HFFc6 (cell line): Measurements from ENCODE around the gene SYNJ1. TPM values are rescaled to one million over a fixed set of nuclear protein-coding genes. Genes with fewer than 3 reads are reported as not detected.

ENCODE experiments used
- DNase-seq: peaks from one replicate; pipeline ENCODE4 v3.0.0-alpha.2; 2018
- H3K27ac Mint-ChIP-seq: 2 replicates; pipeline ENCODE4 v1.8.0; 2020; ENCODE audit warnings: mild to moderate bottlenecking, mixed read lengths
- H3K27me3 Mint-ChIP-seq: 2 replicates; pipeline ENCODE4 v1.8.0; 2021; ENCODE audit warnings: mild to moderate bottlenecking, moderate library complexity, mixed read lengths; ENCODE audit not compliant: insufficient read depth
- H3K36me3 Mint-ChIP-seq: 2 replicates; pipeline ENCODE4 v1.8.0; 2021; ENCODE audit warnings: low read depth, mixed read lengths
- H3K4me1 Mint-ChIP-seq: 2 replicates; pipeline ENCODE4 v1.8.0; 2020; ENCODE audit warnings: low read depth, mixed read lengths
- H3K4me3 Mint-ChIP-seq: 2 replicates; pipeline ENCODE4 v1.8.0; 2020; ENCODE audit warnings: mild to moderate bottlenecking, moderate library complexity, mixed read lengths
- H3K9me3 Mint-ChIP-seq: 2 replicates; pipeline ENCODE4 v1.8.0; 2020; ENCODE audit warnings: mild to moderate bottlenecking, mixed read lengths
- total RNA-seq, 6 experiments: library from RNA; stranded (reverse); fragmentation: NEBNext Ultra II Directional; extraction: Animal tissue kit (Norgen Biotek cat#: 25700); gene quantifications; 2 replicates in 1 of 6; 3 replicates in 5 of 6; pipeline ENCODE4 v1.2.3, GENCODE V29; 2021
- TF ChIP-seq, protein P1 (sequence below): fragments of 200-600 bp; sonication (generic); IDR thresholded peaks from 2 replicates; pipeline ENCODE4 v1.5.0; 2021; ENCODE audit warnings: antibody characterized with exemption, mild to moderate bottlenecking

SYNJ1 gene
- total RNA-seq, 6 experiments from 2014 or later, result 14.3 to 17.9 (median 15.6) TPM

DNA sequence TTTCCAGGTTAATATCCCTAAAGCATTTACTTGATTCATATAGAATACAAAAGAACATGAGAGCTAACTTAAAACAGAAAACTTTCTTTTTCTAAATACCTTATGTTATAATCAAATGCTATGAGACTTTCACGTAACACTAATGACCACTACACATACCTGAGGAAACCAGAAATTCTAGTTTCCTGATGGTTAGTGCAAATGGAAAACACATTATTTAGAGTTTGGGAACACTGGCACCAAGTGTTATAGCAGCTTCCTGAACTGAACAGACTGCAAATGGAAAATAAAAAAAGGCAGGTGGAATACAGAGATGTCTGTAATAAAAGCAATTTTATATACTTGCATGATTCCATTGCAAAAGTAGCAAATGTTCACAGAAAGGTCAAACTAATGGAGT lies 28.3 kb upstream of the SYNJ1 start:
- Mint-ChIP-seq H3K36me3 (peaks cover 31% of the 10 kb centered on the region), H3K9me3 (no peaks in the 10 kb centered on the region), H3K27ac (no peak overlapping the region), H3K4me3 (no peak overlapping the region), H3K4me1 (no peaks in the 10 kb centered on the region), H3K27me3 (no peaks in the 10 kb centered on the region)
- TF ChIP-seq, protein P1, sequence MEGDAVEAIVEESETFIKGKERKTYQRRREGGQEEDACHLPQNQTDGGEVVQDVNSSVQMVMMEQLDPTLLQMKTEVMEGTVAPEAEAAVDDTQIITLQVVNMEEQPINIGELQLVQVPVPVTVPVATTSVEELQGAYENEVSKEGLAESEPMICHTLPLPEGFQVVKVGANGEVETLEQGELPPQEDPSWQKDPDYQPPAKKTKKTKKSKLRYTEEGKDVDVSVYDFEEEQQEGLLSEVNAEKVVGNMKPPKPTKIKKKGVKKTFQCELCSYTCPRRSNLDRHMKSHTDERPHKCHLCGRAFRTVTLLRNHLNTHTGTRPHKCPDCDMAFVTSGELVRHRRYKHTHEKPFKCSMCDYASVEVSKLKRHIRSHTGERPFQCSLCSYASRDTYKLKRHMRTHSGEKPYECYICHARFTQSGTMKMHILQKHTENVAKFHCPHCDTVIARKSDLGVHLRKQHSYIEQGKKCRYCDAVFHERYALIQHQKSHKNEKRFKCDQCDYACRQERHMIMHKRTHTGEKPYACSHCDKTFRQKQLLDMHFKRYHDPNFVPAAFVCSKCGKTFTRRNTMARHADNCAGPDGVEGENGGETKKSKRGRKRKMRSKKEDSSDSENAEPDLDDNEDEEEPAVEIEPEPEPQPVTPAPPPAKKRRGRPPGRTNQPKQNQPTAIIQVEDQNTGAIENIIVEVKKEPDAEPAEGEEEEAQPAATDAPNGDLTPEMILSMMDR, result no peak
- DNase-seq, result no peak

DNA sequence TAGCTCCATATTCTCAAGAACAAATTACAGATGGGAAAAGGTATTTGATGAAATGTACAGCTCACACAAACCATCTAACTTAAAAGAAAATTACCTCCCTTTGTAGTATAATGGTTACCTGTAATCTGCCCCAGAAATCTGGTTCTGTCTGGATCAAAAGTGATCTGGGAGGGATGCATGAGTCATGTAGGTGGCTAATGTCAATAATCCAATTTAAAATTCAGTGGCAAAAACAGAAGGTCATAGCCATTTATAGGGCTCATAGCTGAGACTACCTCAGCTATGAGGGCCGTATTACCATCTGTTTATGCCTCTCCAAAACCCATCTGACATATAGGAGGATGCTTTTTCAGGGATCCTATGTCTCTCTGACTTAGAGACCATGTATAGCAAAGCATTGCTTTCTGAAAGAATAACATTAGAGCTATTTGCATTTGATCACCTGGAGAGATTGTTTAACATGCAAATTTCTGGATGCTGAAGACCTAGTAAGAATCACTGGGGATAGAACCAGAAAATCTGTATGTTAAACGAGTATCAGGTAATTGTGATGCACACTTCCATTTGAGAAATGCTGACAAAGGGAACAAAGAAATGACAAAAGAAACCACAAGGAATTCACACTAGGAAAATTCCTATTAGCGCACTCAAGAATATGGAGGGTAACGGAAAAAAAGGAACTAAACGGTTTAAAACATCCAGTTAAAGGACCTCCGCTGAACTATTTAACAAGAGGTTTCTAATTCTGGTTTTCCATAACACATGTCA lies 26.2 kb upstream of the SYNJ1 start:
- no peak overlapping the region for H3K27ac Mint-ChIP-seq
- no peaks in the 10 kb centered on the region for H3K9me3 Mint-ChIP-seq
- no peak overlapping the region for H3K4me3 Mint-ChIP-seq
- H3K4me1 Mint-ChIP-seq, result no peaks in the 10 kb centered on the region
- TF ChIP-seq, protein P1, result no peak
- H3K36me3 Mint-ChIP-seq, result peaks cover 24% of the 10 kb centered on the region
- no peak for DNase-seq
- H3K27me3 Mint-ChIP-seq, result no peaks in the 10 kb centered on the region

DNA sequence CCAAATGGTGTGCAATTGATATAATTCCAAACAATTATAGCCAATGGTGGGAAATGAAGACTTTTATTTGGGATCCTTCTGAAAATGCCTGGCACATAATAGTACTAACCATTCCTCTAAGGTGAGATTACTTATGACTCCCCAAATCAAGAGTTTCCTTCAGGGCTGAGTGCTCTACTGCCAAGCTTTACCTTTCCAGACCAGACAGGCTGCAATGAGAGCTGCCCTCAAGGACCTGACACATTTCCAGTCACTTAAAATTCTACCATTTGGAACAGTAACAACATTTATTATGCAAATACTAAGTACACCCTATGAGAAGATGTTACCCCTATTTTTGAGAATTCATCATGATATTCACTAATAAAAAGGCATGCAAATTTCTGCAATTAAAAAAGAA lies 22.6 kb upstream of the SYNJ1 start:
- Mint-ChIP-seq H3K4me3 (no peak overlapping the region), H3K4me1 (no peaks in the 10 kb centered on the region), H3K9me3 (no peaks in the 10 kb centered on the region), H3K27me3 (no peaks in the 10 kb centered on the region), H3K36me3 (peaks cover 44% of the 10 kb centered on the region), H3K27ac (no peak overlapping the region)
- TF ChIP-seq, protein P1, result no peak
- no peak for DNase-seq

DNA sequence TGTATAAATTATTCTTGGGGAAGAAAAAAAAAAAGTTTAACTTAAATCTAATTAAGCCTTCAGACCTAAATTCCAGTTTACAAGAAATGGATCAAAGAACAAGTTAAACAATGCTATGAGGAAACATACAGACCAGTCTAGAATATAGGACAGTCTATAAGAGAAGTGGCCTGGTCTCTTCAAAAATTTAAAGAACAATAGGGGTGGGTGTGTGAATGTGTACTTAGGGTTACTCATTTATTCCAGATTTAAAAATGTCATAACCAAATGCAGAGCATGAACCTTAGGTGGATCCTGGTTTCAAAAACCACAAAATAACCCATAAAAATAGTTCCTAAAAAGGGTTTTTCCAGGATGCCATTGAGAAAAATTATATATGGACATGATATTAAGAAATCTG lies 21.8 kb upstream of the SYNJ1 start:
- no peak for DNase-seq
- no peaks in the 10 kb centered on the region for H3K4me1 Mint-ChIP-seq
- H3K27me3 Mint-ChIP-seq, result no peaks in the 10 kb centered on the region
- TF ChIP-seq, protein P1, result no peak
- H3K9me3 Mint-ChIP-seq, result no peaks in the 10 kb centered on the region
- H3K27ac Mint-ChIP-seq, result no peak overlapping the region
- peaks cover 44% of the 10 kb centered on the region for H3K36me3 Mint-ChIP-seq
- no peak overlapping the region for H3K4me3 Mint-ChIP-seq

DNA sequence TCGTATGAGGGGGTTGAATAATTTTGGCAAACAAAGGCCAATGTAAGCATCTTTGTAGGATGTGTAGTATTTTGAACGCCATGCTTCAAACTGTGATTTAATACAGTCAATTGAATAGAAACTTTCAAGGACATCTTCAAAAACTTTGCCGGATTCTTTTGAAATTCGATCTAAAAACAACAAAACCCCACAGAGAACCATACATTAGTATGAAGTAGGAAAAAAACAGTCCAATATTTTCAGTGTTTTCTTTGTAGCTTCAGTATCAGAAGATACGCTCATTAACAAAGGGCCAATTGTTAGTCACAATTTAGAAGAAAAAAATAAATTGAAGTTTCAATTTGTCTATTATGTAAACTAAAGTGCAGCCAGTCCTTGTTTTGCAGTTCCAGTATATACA lies 20.7 kb upstream of the SYNJ1 start:
- TF ChIP-seq, protein P1, result no peak
- H3K4me3 Mint-ChIP-seq, result no peak overlapping the region
- H3K27ac Mint-ChIP-seq, result no peak overlapping the region
- H3K27me3 Mint-ChIP-seq, result no peaks in the 10 kb centered on the region
- peaks cover 48% of the 10 kb centered on the region for H3K36me3 Mint-ChIP-seq
- H3K9me3 Mint-ChIP-seq, result no peaks in the 10 kb centered on the region
- H3K4me1 Mint-ChIP-seq, result no peaks in the 10 kb centered on the region
- no peak for DNase-seq
